ENCODE results near the gene COL8A2. TPM values are rescaled to one million over a fixed set of nuclear protein-coding genes. Genes with fewer than 3 reads are reported as not detected.

COL8A2 gene
- polyA plus RNA-seq, 4 donors: 0.27 to 1.3 (median 0.32) TPM; not detected in 1

DNA sequence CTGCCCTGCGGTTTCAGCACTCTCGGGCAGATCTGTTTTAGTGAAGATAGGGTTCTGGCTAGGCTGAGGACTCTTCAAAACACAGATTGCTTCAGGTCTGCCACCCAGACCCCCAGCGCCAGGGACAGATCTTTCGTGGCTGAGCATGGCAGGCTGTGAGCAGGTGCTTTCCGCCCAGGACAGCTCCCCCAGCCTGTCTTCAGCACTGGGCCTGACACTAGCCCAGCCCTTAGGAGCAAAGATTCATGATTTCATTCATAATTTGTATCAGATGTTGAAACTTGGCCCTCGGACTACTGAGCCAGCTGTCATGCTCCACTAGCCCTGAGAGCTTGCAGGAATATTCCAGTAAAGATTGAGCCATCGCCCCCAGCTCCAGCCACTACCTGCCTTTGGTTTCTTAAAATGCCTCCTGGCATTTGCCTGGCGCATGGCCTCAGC lies 30.4 kb downstream of the COL8A2 start:
- Histone ChIP-seq H3K4me3 (ENCODE audit: low read depth in 1 of 3, low read length in 3 of 3) (no peak overlapping the region), H3K27me3 (ENCODE audit: control insufficient read depth in 3 of 3, insufficient read depth in 3 of 3, low read length in 3 of 3) (no peaks in the 10 kb centered on the region), H3K9me3 (ENCODE audit: control insufficient read depth in 2 of 2, insufficient read depth in 1 of 2, low read depth in 1 of 2, low read length in 1 of 2) (no peaks in the 10 kb centered on the region), H3K4me1 (ENCODE audit: control insufficient read depth in 3 of 3, insufficient read depth in 2 of 3, low read depth in 1 of 3, low read length in 2 of 3) (peaks cover 0 to 21% (median under 1%) of the 10 kb centered on the region in 3 donors), H3K36me3 (ENCODE audit: control insufficient read depth in 3 of 3, insufficient read depth in 2 of 3, low read depth in 1 of 3, low read length in 3 of 3) (peaks cover 9 to 65% (median 14%) of the 10 kb centered on the region in 3 donors), H3K27ac (ENCODE audit: low read depth in 1 of 3, low read length in 2 of 3) (no peak overlapping the region)
- WGBS, 3 donors: 88 to 96% (median 92%) methylated on average over 8 of the region's 8 CpGs
- FAIRE-seq (no peak), DNase-seq (no peak)

DNA sequence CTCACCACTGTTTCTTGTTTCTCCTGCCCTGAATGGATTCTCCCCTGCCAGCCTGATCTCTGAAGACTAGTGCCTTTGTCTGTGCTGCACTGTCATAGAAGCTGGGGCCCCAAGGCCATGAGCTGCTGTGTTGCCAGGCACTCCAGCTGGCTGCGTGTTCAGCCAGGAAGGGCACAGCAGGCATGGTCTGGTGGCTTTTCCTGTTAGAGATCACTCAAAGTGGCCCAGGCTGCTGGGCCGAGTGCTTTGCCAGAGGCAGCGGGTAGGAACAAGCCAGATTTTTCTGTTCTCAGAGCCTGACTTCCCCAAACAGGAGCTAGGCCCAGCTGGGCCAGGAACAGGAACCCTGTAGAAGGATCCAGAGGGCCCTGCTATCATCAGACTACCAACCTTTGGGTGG lies 31.1 kb downstream of the COL8A2 start:
- H3K4me1 ChIP-seq (ENCODE audit: control insufficient read depth in 3 of 3, insufficient read depth in 2 of 3, low read depth in 1 of 3, low read length in 2 of 3): peaks cover 0 to 14% (median 2%) of the 10 kb centered on the region in 3 donors
- no peak overlapping the region for H3K4me3 ChIP-seq (ENCODE audit: low read depth in 1 of 3, low read length in 3 of 3)
- H3K27ac ChIP-seq (ENCODE audit: low read depth in 1 of 3, low read length in 2 of 3): no peak overlapping the region
- no peaks in the 10 kb centered on the region for H3K9me3 ChIP-seq (ENCODE audit: control insufficient read depth in 2 of 2, insufficient read depth in 1 of 2, low read depth in 1 of 2, low read length in 1 of 2)
- DNase-seq (no peak), FAIRE-seq (no peak)
- H3K36me3 ChIP-seq (ENCODE audit: control insufficient read depth in 3 of 3, insufficient read depth in 2 of 3, low read depth in 1 of 3, low read length in 3 of 3): peaks cover 9 to 65% (median 14%) of the 10 kb centered on the region in 3 donors
- 88 to 95% (median 91%) methylated on average over 3 of the region's 3 CpGs for WGBS, 3 donors
- no peaks in the 10 kb centered on the region for H3K27me3 ChIP-seq (ENCODE audit: control insufficient read depth in 3 of 3, insufficient read depth in 3 of 3, low read length in 3 of 3)

DNA sequence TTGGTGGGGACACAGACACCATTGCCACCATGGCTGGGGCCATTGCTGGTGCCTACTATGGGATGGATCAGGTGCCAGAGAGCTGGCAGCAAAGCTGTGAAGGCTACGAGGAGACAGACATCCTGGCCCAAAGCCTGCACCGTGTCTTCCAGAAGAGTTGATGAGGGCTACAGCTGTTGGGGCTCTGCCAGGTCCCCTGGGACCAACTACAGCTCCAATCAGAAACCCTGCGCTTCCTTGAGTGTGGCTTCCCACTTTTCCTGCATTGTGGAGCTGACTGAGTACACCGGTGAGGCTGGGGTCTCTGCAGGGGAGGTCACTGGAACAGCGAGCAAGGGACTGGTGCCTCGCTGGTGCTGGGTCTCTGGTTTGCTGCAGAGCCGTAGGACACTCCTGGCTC lies 31.8 kb downstream of the COL8A2 start:
- no peak for FAIRE-seq
- H3K4me1 ChIP-seq (ENCODE audit: control insufficient read depth in 3 of 3, insufficient read depth in 2 of 3, low read depth in 1 of 3, low read length in 2 of 3): peaks cover 0 to 13% (median 3%) of the 10 kb centered on the region in 3 donors
- no peak overlapping the region for H3K27ac ChIP-seq (ENCODE audit: low read depth in 1 of 3, low read length in 2 of 3)
- 85 to 90% (median 88%) methylated on average over 7 of the region's 7 CpGs for WGBS, 3 donors
- H3K27me3 ChIP-seq (ENCODE audit: control insufficient read depth in 3 of 3, insufficient read depth in 3 of 3, low read length in 3 of 3): no peaks in the 10 kb centered on the region
- no peak overlapping the region for H3K4me3 ChIP-seq (ENCODE audit: low read depth in 1 of 3, low read length in 3 of 3)
- DNase-seq: no peak
- no peaks in the 10 kb centered on the region for H3K9me3 ChIP-seq (ENCODE audit: control insufficient read depth in 2 of 2, insufficient read depth in 1 of 2, low read depth in 1 of 2, low read length in 1 of 2)
- H3K36me3 ChIP-seq (ENCODE audit: control insufficient read depth in 3 of 3, insufficient read depth in 2 of 3, low read depth in 1 of 3, low read length in 3 of 3): peaks cover 9 to 65% (median 14%) of the 10 kb centered on the region in 3 donors

DNA sequence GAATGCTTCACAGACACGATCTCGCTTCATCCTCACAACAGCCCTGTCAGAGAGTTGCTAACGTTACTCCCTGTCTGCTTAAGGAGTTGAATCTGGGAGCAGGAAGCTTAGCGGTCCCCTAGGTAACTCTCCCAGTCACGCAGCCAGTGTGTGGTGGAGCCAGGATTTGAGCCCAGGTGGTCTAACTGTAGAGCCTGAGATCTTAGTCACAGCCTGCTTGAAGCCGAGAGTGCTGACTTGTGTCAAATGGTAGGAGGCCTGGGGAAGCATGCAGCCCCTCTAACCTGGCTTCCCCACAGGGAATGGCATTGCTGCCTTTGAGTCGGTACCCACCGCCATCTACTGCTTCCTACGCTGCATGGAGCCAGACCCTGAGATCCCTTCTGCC lies 32.2 kb downstream of the COL8A2 start:
- Histone ChIP-seq H3K4me3 (ENCODE audit: low read depth in 1 of 3, low read length in 3 of 3) (no peak overlapping the region), H3K9me3 (ENCODE audit: control insufficient read depth in 2 of 2, insufficient read depth in 1 of 2, low read depth in 1 of 2, low read length in 1 of 2) (no peaks in the 10 kb centered on the region), H3K27ac (ENCODE audit: low read depth in 1 of 3, low read length in 2 of 3) (no peak overlapping the region), H3K4me1 (ENCODE audit: control insufficient read depth in 3 of 3, insufficient read depth in 2 of 3, low read depth in 1 of 3, low read length in 2 of 3) (peaks cover 0 to 13% (median 4%) of the 10 kb centered on the region in 3 donors), H3K36me3 (ENCODE audit: control insufficient read depth in 3 of 3, insufficient read depth in 2 of 3, low read depth in 1 of 3, low read length in 3 of 3) (peaks cover 9 to 65% (median 14%) of the 10 kb centered on the region in 3 donors), H3K27me3 (ENCODE audit: control insufficient read depth in 3 of 3, insufficient read depth in 3 of 3, low read length in 3 of 3) (no peaks in the 10 kb centered on the region)
- no peak for FAIRE-seq
- no peak for DNase-seq
- 91 to 93% (median 91%) methylated on average over 9 of the region's 9 CpGs for WGBS, 3 donors

DNA sequence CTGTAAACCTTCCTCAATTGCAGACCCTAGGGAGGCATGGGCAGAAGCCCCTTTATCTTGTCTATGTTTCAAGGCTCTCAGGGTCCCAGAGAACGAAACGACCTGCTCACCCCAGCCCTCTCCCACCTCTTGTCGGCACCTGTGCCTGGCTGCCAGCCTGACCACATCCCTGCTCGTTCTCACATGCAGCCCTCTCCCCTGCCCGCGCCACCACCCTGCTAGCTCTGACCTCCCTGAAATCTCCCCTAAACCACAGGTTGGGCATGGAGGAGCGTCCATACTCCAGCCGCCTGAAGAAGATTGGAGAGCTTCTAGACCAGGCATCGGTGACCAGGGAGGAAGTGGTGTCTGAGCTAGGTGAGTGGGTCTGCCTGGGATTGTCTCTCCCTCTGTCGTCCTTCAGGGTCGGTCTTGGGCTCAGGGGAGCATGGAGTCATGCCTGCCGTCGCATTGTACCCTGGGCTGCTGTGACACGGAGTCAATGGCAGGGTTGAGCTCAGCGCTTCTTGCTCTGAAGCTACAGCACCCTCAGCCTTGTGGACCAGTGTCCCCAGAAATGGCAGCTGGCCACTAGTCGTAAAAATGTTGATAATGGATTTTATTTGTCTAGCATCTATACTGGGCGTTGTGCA lies 32.7 kb downstream of the COL8A2 start:
- no peak overlapping the region for H3K4me3 ChIP-seq (ENCODE audit: low read depth in 1 of 3, low read length in 3 of 3)
- H3K27ac ChIP-seq (ENCODE audit: low read depth in 1 of 3, low read length in 2 of 3): no peak overlapping the region
- FAIRE-seq (no peak), DNase-seq (no peak)
- peaks cover 0 to 13% (median 4%) of the 10 kb centered on the region in 3 donors for H3K4me1 ChIP-seq (ENCODE audit: control insufficient read depth in 3 of 3, insufficient read depth in 2 of 3, low read depth in 1 of 3, low read length in 2 of 3)
- 88 to 94% (median 92%) methylated on average over 17 of the region's 17 CpGs for WGBS, 3 donors
- peaks cover 9 to 62% (median 14%) of the 10 kb centered on the region in 3 donors for H3K36me3 ChIP-seq (ENCODE audit: control insufficient read depth in 3 of 3, insufficient read depth in 2 of 3, low read depth in 1 of 3, low read length in 3 of 3)
- H3K9me3 ChIP-seq (ENCODE audit: control insufficient read depth in 2 of 2, insufficient read depth in 1 of 2, low read depth in 1 of 2, low read length in 1 of 2): no peaks in the 10 kb centered on the region
- no peaks in the 10 kb centered on the region for H3K27me3 ChIP-seq (ENCODE audit: control insufficient read depth in 3 of 3, insufficient read depth in 3 of 3, low read length in 3 of 3)

DNA sequence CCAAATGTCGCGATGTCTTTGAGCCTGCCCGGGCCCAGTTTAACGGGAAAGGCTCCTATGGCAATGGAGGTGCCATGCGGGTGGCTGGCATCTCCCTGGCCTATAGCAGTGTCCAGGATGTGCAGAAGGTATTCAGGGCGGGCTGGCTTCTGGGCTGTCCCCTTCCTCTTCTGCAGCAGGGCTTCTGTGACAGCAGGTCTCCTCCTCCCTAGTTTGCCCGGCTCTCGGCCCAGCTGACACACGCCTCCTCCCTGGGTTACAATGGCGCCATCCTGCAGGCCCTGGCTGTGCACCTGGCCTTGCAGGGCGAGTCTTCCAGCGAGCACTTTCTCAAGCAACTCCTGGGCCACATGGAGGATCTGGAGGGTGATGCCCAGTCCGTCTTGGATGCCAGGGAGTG lies 33.3 kb downstream of the COL8A2 start:
- H3K36me3 ChIP-seq (ENCODE audit: control insufficient read depth in 3 of 3, insufficient read depth in 2 of 3, low read depth in 1 of 3, low read length in 3 of 3): peaks cover 9 to 62% (median 14%) of the 10 kb centered on the region in 3 donors
- DNase-seq (no peak), FAIRE-seq (no peak)
- H3K4me1 ChIP-seq (ENCODE audit: control insufficient read depth in 3 of 3, insufficient read depth in 2 of 3, low read depth in 1 of 3, low read length in 2 of 3): peaks cover 0 to 13% (median 4%) of the 10 kb centered on the region in 3 donors
- H3K9me3 ChIP-seq (ENCODE audit: control insufficient read depth in 2 of 2, insufficient read depth in 1 of 2, low read depth in 1 of 2, low read length in 1 of 2): no peaks in the 10 kb centered on the region
- H3K27ac ChIP-seq (ENCODE audit: low read depth in 1 of 3, low read length in 2 of 3): no peak overlapping the region
- no peak overlapping the region for H3K4me3 ChIP-seq (ENCODE audit: low read depth in 1 of 3, low read length in 3 of 3)
- no peaks in the 10 kb centered on the region for H3K27me3 ChIP-seq (ENCODE audit: control insufficient read depth in 3 of 3, insufficient read depth in 3 of 3, low read length in 3 of 3)
- WGBS, 3 donors: 93 to 94% (median 93%) methylated on average over 13 of the region's 13 CpGs

- H3K27me3 ChIP-seq (ENCODE audit: control insufficient read depth in 3 of 3, insufficient read depth in 3 of 3, low read length in 3 of 3): no peaks in the 10 kb centered on the region
- H3K36me3 ChIP-seq (ENCODE audit: control insufficient read depth in 3 of 3, insufficient read depth in 2 of 3, low read depth in 1 of 3, low read length in 3 of 3): peaks cover 9 to 56% (median 14%) of the 10 kb centered on the region in 3 donors
- no peak for DNase-seq
- WGBS, 3 donors: 90 to 92% (median 91%) methylated on average over 4 of the region's 4 CpGs
- no peaks in the 10 kb centered on the region for H3K9me3 ChIP-seq (ENCODE audit: control insufficient read depth in 2 of 2, insufficient read depth in 1 of 2, low read depth in 1 of 2, low read length in 1 of 2)
- no peak overlapping the region for H3K4me3 ChIP-seq (ENCODE audit: low read depth in 1 of 3, low read length in 3 of 3)
- peaks cover 0 to 13% (median 4%) of the 10 kb centered on the region in 3 donors for H3K4me1 ChIP-seq (ENCODE audit: control insufficient read depth in 3 of 3, insufficient read depth in 2 of 3, low read depth in 1 of 3, low read length in 2 of 3)
- FAIRE-seq: no peak
- no peak overlapping the region for H3K27ac ChIP-seq (ENCODE audit: low read depth in 1 of 3, low read length in 2 of 3)
Observed at GRCh38 chr1:36091141-36091540, 33.9 kb downstream of the COL8A2 start.

DNA sequence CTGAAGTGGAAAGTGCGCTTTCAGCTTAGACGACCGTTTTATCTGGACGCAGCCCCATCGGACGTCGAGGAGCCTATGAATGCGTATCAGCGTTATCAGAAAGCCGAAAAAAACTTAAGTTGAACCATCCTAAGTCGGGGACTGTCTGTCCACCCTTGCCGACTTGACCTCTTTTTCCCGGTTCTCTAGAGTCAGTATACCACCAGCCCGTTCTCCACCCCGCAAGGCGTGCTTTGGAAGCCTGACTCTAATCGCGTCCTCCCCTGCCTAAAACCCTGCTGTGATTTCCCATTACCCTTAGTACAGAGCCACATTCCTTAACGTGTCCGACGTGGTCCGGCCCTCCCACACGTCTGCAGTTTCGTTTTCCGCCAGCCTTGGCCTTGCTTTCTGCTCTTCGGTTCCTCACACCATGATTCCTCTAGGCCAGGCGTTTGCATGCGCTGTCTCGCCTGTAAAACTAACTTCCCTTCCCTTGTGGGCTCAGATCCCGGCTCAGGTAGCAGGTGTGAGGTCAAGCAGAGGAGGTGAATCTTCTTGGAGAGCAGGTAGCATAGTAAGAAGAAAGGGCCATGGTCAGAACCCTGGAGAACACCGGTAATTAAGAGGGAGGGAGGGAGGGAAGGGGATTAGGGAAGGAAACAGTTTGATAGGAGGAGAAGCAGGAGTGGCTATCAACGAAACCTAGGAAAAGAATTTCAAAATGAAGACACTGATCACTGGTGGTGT lies 35.5 kb downstream of the COL8A2 start:
- peak; percentile 65 to 83 for DNase-seq
- Histone ChIP-seq H3K27me3 (ENCODE audit: control insufficient read depth in 3 of 3, insufficient read depth in 3 of 3, low read length in 3 of 3) (no peaks in the 10 kb centered on the region), H3K9me3 (ENCODE audit: control insufficient read depth in 2 of 2, insufficient read depth in 1 of 2, low read depth in 1 of 2, low read length in 1 of 2) (no peaks in the 10 kb centered on the region), H3K4me1 (ENCODE audit: control insufficient read depth in 3 of 3, insufficient read depth in 2 of 3, low read depth in 1 of 3, low read length in 2 of 3) (peaks cover 0 to 15% (median 4%) of the 10 kb centered on the region in 3 donors), H3K36me3 (ENCODE audit: control insufficient read depth in 3 of 3, insufficient read depth in 2 of 3, low read depth in 1 of 3, low read length in 3 of 3) (peaks cover 7 to 47% (median 8%) of the 10 kb centered on the region in 3 donors), H3K27ac (ENCODE audit: low read depth in 1 of 3, low read length in 2 of 3) (peak overlapping the region; percentile 83 to 94 (median 84)), H3K4me3 (ENCODE audit: low read depth in 1 of 3, low read length in 3 of 3) (peak overlapping the region; percentile 84 to 93 (median 89))
- 2 to 5% (median 3%) methylated on average over 32 of the region's 32 CpGs for WGBS, 3 donors
- no peak for FAIRE-seq
